GM19035 (cell line): Measurements from ENCODE around the gene KIAA1217.
A peak's percentile ranks its signal among the peaks of the same experiment; 100 is the strongest.
"Not testable (repeated sequence)": the region's sequence is repeated elsewhere in the genome, so short reads cannot be mapped to it uniquely, and the experiment has no call there.

Experiments used
- ATAC-seq: cut with Tn5 transposase; IDR thresholded peaks from one replicate; pipeline ENCODE4 v1.9.1; 2021; ENCODE audit not compliant: unreplicated experiment

KIAA1217 gene

DNA sequence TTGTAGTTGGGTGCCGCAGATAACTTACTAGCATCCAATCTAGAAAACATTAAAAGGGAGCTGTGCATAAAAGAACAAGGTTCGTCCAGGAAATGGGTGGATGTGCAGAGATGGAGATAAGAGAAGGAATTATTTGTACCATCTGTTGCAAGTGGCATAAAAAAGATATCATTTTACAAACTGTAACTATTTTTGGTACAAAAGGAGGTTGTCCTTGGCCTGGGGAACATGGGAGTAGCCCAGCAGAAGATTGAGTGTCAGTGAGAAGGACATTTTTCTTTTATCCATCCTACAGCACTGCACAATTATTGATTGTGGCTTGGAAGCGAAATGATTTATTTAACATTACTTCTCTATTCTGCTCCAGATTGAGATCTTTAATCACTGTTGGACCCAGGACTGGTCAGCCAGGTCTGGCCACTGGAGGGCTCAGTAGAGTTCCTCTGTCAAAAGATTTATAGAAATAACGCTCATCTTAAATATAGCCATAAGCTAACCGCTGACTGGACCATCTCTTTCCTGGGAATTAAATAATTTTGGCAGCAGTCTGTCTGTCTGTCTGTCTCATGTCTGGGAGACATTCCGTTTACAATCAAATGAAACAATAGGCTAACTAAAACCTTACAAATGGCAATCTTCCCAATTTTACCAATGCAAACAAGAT lies 254.1 kb downstream of the KIAA1217 start:
- no peak for ATAC-seq

DNA sequence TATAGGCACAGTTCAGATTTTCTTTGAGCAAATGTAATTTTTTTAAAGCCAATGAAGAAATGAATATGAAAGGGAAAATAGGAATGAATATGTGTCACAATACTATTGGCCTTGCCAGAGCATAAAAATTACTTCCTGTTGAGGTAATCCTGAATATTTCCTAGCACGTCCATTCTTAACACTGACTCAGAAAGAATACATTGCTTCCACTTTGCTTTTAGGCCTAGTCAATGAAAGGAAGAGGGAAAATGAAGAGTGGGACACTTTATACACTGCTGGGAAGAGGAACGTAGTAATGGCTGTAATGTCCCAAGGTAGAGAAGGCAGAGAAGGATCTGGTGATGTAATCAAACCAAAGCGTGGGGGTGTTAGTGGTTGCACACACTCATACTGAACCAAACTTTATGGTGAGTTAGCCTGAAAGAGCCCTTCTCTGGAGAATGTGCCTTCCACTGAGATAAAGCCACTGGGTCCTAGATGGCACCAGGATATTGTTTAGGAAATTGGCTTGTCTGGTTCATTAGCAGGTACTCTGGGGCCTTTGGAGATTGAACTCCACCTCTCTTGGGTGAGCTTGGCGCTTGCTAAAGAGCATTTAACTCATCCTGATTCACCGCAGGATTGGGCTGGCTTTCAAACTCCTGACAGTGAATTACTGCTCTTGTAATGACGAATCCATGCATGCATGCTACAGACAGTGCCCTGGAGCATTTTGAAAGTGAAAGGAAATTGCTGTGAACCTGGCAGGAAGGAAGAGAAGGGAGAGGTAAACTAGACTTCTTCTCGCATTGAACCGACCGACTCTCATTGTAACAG lies 254.9 kb downstream of the KIAA1217 start:
- ATAC-seq, result peak; percentile 58

DNA sequence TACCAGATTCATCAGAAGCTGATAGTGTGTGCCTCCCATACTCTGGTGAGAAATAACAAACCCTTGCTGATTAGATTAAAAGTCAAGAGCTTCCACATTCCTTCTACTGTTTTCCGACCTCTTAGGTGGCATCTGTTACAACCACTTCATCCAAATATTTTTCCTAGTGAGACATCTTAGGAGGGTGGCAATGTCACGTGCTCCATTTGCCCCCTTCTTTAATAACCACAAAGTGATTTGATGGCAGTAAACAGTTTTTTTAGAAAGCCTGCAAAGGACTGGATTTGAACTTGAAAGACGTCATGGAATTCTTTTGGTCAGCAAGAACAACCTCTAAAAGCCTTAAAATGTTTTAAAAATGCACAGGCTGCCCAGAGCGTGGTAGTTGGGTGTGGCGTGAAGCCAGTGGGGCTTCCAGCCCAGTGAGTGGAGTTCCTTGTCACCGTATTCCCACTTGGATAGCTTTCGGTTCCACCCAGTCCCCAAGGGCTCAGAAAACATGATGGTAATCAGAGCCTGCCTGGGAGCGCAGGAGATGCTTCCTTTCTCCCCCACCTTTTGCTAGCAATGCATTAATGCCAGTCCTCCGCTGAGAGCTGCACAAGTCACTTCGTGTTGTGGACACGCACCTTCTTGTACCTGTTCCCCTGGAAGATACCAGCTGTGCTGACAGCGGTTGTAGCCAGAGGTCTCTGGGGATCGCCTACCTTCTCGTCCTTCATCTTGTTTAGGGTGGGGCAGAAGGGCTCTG lies 256.4 kb downstream of the KIAA1217 start:
- no peak for ATAC-seq

DNA sequence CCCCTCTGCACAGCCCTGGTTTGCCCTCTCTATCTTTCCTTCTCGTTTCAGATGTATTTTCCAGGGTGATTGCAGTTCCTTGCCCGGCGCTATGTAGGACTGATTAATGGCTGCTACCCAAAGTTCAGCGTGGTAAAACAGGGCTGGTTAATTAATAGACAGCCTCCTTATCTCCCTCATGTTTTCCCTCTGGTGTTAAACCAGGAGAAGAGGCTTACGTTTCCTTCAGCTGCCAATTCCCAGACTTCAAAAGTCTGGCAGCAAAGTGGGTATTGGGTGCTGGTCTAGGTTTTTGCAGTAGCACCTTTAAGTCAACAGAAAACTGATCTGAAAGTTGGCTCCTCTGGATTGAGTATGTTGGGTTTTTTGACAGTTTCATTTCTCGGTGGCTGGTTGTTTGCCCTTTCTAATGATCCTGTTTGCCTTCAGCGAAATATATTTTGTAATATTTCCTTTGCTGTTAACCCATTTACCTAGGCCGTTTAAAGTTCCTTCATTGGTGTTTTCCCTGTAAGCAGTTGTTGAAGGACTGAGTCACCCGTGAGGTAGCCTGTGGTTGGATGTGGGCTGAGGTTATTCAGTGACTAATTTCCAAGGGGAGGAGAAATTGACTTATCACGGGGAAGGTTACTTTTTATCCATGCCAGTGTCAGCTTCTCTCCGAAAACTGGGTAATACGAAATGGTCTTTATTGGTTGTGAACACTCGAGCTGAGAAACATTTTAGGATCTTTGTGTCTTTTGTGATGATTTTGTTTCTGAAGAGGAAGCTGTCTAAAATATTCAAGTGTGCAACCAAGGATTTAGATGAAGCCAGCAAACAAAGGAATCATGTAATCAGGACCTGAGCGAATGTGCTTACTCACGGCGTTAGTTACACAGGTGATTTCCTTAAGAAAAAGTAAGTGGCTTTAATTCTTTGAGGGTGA lies 257.2 kb downstream of the KIAA1217 start:
- peak; percentile 56 for ATAC-seq

DNA sequence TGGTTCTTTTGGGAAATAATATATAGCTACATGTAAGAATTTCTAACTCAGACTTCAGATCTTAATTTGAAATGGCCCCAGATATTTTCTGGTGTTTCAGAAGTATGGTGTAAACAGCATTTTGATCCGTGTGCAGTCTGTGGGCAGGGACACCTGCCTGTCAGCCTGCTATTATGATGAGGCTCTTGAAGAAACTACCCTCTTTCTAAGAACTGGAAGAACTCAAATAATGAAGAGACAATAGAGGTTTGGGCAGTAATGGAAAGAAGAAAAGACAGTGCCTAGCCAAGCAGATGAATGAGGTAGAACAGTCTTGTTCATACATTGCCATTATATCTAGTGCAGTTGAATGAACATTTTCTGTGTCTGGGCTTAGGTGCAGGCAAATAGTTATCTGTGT lies 258.2 kb downstream of the KIAA1217 start:
- ATAC-seq, result no peak

DNA sequence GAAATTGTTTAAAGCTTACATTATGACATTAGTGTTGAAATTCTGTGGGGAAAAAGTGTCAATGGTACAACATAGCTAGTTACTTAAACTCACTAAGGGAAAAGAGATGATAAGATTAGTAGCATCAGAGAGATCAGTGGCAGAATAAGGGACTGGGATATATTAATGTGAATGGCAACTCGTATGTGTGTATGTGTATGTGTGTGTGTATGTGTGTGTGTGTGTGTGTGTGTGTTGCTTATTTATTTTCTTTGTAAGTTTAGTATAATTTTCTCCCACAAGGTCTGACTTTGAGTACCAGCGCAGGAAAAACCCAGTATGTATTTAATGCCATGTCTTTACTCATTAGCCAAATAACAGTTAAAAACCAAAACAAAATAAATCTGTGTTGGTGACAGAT lies 258.7 kb downstream of the KIAA1217 start:
- ATAC-seq, result no peak

DNA sequence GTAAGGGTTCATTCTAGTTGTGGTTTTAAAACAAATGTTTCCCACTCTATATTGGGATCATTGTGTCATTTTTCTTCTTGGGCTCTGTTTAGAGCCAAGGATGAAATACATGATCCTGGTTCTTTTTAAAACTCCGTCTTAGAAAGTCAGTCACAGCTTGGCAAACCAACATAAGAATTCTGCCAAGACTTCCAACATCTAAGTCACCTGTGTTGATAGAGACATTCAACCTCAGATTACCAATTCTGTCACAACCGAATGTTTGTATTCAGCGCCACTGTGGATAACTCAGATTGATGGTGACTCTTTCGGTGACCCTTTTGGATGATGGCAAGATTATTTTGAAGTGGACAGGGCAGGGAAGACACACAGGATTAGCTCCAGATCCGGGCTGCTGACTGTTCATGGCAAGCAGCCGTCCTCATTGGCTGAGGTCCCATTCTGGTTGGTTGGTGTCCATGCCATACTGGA lies 259.4 kb downstream of the KIAA1217 start:
- ATAC-seq, result no peak

DNA sequence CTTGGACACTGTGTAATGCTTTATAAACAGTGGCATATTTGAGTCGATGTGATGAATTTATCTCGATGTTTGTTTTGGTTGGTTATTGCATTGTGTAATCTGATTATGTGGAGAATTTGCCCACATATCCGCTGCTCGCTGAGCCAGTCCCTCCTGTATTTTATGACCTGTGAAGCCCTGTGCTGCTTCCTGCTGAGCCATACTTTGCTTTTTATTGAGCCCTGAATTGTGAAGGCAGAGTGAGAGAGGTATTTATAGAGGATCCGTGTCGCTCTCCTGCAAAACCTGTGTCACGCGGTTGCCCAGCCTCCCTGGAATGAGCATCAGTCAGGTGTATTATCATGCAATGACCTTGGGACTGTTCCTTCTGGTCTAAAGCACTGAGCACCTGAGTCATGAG lies 261.1 kb downstream of the KIAA1217 start:
- no peak for ATAC-seq

DNA sequence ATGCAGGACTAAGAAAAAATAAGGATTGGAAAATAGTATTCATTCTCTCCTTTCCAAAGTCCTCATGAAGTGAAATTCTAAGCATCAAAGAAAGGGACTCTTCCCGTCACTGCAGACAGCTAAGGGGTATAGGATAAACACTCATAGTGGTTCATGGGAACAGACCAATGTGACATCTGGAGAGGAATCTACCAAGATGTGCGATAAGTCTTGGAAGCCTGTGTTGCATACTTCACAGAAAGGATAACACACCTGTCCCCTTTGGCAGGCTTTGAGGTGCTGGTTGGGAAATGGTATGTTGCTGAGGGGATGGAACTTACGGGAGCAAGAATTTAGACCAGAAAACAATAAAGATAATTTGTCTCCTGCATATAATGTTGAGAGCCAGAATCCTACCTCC lies 266.7 kb downstream of the KIAA1217 start:
- no peak for ATAC-seq

DNA sequence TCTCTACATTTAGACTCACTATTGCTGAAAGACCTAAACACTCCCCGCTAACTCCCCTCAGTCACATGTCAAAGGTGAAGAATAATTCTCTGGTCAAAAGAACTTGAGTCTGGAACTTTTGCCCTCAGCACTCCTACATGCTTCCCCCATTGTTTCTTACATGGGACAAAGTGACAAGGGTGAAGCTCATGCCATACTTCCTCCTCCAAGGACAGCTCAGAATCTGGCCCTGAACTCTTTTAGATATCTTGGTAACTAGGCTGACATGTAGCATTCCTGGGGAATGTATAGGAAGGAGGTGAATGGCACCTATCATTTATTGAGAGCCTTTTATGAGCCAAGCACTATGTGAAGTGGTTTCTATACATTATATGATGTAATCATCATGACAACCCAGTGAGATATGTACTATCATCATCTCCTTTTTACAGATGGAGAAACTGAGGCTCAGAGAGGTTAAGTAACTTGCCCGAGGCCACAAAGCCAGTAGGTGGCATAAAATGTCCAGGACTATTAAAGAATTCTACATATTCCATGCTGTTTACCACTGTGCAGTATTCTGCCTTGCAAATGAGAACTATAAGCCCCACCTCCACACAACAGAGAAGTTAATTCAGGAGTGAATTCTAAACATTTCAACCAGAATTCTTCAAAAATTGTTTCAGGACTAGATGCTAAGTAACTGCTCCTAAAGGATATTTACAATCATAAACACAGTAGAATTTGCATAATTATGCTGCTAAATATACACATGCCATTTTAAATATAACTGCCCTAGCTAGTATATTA lies 268.2 kb downstream of the KIAA1217 start:
- no peak for ATAC-seq

DNA sequence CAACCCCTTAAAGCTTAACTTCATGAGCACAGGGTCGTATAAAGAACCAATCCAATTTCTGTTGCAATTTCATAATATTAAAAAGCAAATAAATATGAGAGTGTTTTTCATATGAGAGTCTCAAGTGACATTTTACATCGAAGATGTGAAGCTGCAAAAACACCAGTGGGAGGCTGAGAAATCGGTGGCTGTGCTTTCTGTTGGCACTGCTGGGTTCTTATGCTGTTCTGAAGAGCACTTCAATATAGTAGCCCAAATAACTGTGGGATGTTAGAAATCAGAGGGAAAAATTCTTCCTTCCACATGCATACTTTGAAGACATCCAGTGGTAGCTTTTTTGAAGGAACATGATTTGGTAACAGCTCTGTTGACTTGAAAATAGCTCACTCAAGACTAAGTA lies 269.0 kb downstream of the KIAA1217 start:
- ATAC-seq, result no peak

DNA sequence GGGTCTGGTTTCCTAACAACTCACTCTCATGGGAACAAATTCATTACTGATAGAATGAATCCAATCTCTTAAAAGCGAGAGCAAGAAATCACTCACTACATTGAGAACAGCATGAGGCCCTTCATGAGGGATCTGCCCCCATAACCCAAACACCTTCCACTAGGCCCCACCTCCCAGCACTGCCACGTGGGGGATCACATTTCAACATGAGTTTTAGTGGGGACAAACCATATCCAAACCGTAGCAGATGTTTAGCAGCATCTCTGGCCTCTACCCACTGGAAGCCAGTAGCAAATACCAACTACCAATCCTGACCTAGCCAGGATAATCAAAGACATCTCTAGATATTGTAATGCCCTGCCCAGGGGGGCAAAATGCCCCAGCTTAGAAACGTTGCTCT lies 270.9 kb downstream of the KIAA1217 start:
- ATAC-seq, result no peak

DNA sequence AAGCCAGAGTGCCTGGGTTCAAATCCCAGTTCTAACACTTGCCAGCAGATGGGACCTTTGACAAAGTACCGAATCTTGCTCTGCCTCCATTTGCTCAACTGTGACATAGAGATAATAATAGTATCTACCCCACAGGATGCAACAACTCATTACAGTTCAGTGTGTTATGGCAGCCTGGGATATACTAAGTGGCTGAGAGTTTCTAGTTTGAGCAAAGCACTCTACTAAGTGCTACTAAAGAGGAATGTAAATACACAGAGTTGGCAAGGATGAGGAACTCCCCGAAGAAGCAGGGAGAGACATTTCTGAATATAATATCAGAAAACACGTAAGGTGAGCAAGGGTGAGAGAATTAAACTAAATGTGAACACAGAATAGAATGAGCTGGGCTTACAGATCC lies 271.5 kb downstream of the KIAA1217 start:
- no peak for ATAC-seq

DNA sequence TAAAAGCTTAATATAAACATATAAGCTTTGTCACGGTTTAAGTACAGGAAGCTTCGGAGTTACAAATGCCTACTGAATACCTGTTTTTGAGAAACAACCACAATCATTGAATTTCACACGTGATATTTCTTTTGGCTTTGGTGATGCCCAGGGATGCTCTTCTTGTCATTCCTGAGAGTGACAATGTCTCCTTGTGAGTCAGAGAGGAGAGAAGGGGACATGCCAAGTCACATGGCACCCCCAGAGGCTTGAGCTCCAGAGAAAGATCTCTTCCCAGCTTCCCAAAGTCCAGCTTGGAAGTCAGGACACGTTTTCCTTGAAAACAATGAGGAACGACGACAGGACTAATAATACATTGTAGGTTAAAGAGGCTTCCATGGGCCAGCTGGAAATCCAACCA lies 272.3 kb downstream of the KIAA1217 start:
- no peak for ATAC-seq

DNA sequence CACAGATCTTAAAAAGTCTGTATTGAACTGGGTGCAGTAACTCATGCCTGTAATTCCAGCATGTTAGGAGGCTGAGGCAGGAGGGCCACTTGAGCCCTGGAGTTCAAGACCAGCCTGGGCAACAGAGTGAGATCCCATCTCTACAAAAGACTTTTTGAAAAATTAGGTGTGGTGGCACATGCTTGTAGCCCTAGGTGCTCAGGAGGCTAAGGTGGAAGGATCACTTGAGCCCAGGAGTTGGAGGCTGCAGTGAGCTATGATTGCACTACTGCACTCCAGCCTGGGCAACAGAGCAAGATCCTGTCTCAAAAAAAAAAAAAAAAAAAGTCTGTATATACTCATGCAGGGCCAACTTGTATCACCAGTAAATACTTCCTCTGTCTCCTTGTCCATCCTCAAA lies 273.8 kb downstream of the KIAA1217 start:
- ATAC-seq, result not testable (repeated sequence)

DNA sequence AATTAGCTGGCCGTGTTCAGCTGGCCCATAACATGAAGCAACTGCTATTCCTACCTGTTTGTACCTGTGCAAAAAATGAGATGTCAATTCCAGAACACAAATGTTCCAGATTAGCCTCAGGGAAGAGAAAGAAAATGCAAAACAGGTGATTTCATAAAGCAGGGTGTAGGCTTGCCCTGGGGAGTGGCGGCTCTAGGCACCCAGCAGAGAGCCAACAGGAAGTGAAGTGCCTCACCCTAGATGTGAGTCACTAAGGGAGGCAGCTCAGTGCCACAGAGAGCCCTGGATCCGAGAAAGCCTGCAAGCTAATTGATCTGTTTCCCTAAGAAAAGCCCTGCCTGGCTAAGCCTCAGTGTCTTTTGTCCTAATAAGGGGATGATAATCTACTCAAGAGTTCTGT lies 274.8 kb downstream of the KIAA1217 start:
- no peak for ATAC-seq

DNA sequence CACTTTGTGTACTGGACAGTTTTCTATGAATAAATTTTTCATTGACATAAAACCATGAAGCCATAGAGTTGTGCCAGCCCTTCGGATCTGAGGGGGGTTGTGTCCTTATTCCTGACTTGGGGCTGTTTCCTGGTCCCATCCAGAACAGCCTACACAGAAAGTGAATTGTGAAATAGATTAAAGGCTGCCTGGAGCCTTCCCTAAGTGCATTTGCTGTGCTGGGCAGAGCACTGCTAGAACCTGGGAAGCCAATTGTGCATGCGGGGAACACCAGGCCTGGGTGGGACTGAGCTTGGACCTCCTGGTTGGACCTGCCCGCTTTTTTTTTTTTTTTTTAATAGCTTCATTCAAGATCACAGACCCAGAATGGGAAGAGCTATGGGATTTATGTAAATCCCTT lies 275.8 kb downstream of the KIAA1217 start:
- ATAC-seq, result no peak

DNA sequence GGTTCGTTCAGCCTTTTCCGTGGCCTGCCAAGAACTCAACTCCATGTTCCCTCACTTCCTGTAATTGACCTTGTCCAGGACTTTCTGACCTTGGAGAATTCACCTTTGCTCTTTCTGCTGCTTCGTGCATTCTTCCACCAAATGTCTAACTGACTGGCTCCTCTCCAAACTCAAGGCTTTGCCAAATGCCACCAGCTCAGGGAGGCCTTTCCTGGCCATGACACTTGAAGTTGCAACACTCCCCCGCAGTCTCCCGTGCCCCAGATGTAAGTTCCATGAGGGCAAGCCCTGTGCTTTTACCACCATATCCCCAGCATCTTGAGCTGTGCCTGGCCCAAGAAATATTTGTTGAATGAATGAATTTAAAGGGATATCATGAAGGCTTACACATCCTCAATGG lies 276.4 kb downstream of the KIAA1217 start:
- ATAC-seq, result no peak

DNA sequence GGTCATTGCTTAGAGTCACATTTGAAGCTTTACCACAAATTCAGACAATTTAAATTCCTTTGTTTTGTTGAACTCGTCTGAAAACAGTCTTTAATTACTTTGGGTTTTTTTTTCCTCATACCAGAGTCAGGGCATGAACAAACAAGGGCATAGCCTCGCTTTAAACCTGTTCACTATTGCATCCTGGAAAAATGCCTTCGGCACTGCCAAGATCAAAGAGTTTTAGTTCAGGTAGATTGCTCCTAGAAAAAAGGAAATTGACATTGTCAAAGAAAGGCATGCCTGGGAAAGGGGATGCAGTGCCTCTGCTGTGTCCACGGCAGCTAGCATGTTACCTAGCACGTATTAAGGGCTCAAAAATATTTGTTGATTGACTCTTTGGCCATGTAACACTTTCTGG lies 279.7 kb downstream of the KIAA1217 start:
- no peak for ATAC-seq

DNA sequence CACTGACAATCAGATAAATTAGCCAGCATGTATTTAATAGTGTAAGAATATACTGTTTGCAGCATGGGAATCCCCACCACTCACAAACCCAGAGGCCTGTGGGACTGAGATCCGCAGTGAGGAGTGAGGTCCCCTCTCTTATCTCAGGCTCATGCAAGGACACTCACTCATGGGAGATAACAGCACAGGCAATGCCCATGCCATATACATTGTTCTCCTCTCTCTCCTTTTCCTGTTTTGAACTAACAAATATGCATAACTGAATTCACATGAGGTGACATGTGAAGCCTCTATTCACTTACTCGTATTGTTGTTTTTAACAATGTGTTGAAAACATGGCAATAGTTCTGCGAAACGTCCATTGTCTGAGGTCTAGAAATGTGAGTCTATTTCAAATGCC lies 284.2 kb downstream of the KIAA1217 start:
- no peak for ATAC-seq
